ENCODE data around the gene MYLK.

MYLK gene

GRCh38 chr3:123790254-123791072, 93.7 kb downstream of the MYLK start:
- no peak overlapping the region for H3K4me3 ChIP-seq (ENCODE audit: low read length)
- TF ChIP-seq CTCF (conservative IDR thresholded peaks at IDR 0.05; ENCODE audit: low read length), result no peak
- peak; percentile 67 for DNase-seq (ENCODE audit: low read depth)

- no peak for TF ChIP-seq CTCF (conservative IDR thresholded peaks at IDR 0.05; ENCODE audit: low read length)
- H3K4me3 ChIP-seq (ENCODE audit: low read length), result no peak overlapping the region
- DNase-seq (ENCODE audit: low read depth), result peak; percentile 80
These were observed 94.4 kb downstream of the MYLK start for GRCh38 chr3:123789760-123790159.

GRCh38 chr3:123789160-123789559, 95.0 kb downstream of the MYLK start:
- no peak for DNase-seq (ENCODE audit: low read depth)
- no peak for TF ChIP-seq CTCF (conservative IDR thresholded peaks at IDR 0.05; ENCODE audit: low read length)
- no peak overlapping the region for H3K4me3 ChIP-seq (ENCODE audit: low read length)

GRCh38 chr3:123788710-123789109, 95.4 kb downstream of the MYLK start:
- DNase-seq (ENCODE audit: low read depth), result no peak
- no peak overlapping the region for H3K4me3 ChIP-seq (ENCODE audit: low read length)
- no peak for TF ChIP-seq CTCF (conservative IDR thresholded peaks at IDR 0.05; ENCODE audit: low read length)

GRCh38 chr3:123787133-123787532, 97.0 kb downstream of the MYLK start:
- TF ChIP-seq CTCF (conservative IDR thresholded peaks at IDR 0.05; ENCODE audit: low read length), result no peak
- no peak overlapping the region for H3K4me3 ChIP-seq (ENCODE audit: low read length)
- DNase-seq (ENCODE audit: low read depth), result no peak

- no peak overlapping the region for H3K4me3 ChIP-seq (ENCODE audit: low read length)
- DNase-seq (ENCODE audit: low read depth), result no peak
- TF ChIP-seq CTCF (conservative IDR thresholded peaks at IDR 0.05; ENCODE audit: low read length), result no peak
These were observed 98.5 kb downstream of the MYLK start for GRCh38 chr3:123785602-123786001.

GRCh38 chr3:123783811-123784210, 100.3 kb downstream of the MYLK start:
- no peak for TF ChIP-seq CTCF (conservative IDR thresholded peaks at IDR 0.05; ENCODE audit: low read length)
- no peak for DNase-seq (ENCODE audit: low read depth)
- H3K4me3 ChIP-seq (ENCODE audit: low read length), result no peak overlapping the region

All from AG10803 (cell line).